ENCODE results near the gene MEIKIN. TPM values are rescaled to one million over a fixed set of nuclear protein-coding genes. Genes with fewer than 3 reads are reported as not detected.
A peak's percentile ranks its signal among the peaks of the same experiment; 100 is the strongest.

Gene MEIKIN
- total and polyA plus RNA-seq, 3 experiments from 2014 or later = 0.53 to 0.69 TPM; not detected in 1

- POLR2A ChIA-PET = no interaction called here
- peaks cover 10 to 14% (median 12%) of the 10 kb centered on the region in 3 donors for H3K36me3 Mint-ChIP-seq
- H3K27me3 ChIP-seq (ENCODE audit: insufficient read depth, low read length, poor library complexity, severe bottlenecking) = no peaks in the 10 kb centered on the region
- no peak for DNase-seq
- H3K4me1 Mint-ChIP-seq = peaks cover 25 to 37% (median 30%) of the 10 kb centered on the region in 3 donors
- H3K4me3 Mint-ChIP-seq = no peak overlapping the region
- CTCF ChIA-PET = no interaction called here
- H3K4me3 ChIP-seq (ENCODE audit: low read length) = no peak overlapping the region
- H3K4me1 ChIP-seq (ENCODE audit: insufficient read depth, low read length) = peaks cover 26% of the 10 kb centered on the region
- H3K27me3 Mint-ChIP-seq = no peaks in the 10 kb centered on the region
- H3K27ac Mint-ChIP-seq = no peak overlapping the region
- peaks cover 3% of the 10 kb centered on the region for H3K9me3 ChIP-seq (ENCODE audit: low read length)
- peaks cover 0 to 6% (median 4%) of the 10 kb centered on the region in 5 donors for H3K9me3 Mint-ChIP-seq
- H3K36me3 ChIP-seq (ENCODE audit: insufficient read depth, low read length) = no peaks in the 10 kb centered on the region
- H3K27ac ChIP-seq (ENCODE audit: low read depth, low read length) = no peak overlapping the region
Measured at GRCh38 chr5:131759704-131760103, 185.8 kb downstream of the MEIKIN start.

GRCh38 chr5:131758520-131758900, 187.0 kb downstream of the MEIKIN start:
- POLR2A ChIA-PET = no interaction called here
- Mint-ChIP-seq H3K4me1 (peaks cover 29 to 40% (median 35%) of the 10 kb centered on the region in 3 donors), H3K36me3 (peaks cover 5 to 8% (median 5%) of the 10 kb centered on the region in 3 donors), H3K27me3 (no peaks in the 10 kb centered on the region), H3K9me3 (peaks cover 0 to 4% (median 2%) of the 10 kb centered on the region in 5 donors), H3K4me3 (peak overlapping the region in 1 of 7 donors; percentile 1), H3K27ac (peak overlapping the region in 3 of 8 donors; percentile 4 to 42 (median 25))
- no peaks in the 10 kb centered on the region for H3K9me3 ChIP-seq (ENCODE audit: low read length)
- CTCF ChIA-PET = no interaction called here
- H3K27me3 ChIP-seq (ENCODE audit: insufficient read depth, low read length, poor library complexity, severe bottlenecking) = no peaks in the 10 kb centered on the region
- no peak overlapping the region for H3K4me3 ChIP-seq (ENCODE audit: low read length)
- H3K27ac ChIP-seq (ENCODE audit: low read depth, low read length) = no peak overlapping the region
- no peaks in the 10 kb centered on the region for H3K36me3 ChIP-seq (ENCODE audit: insufficient read depth, low read length)
- peaks cover 27% of the 10 kb centered on the region for H3K4me1 ChIP-seq (ENCODE audit: insufficient read depth, low read length)
- no peak for DNase-seq

GRCh38 chr5:131757830-131758519, 187.5 kb downstream of the MEIKIN start:
- POLR2A ChIA-PET = no interaction called here
- H3K27me3 ChIP-seq (ENCODE audit: insufficient read depth, low read length, poor library complexity, severe bottlenecking) = no peaks in the 10 kb centered on the region

More at GRCh38 chr5:131757830-131758519, 187.5 kb downstream of the MEIKIN start:
- Mint-ChIP-seq H3K36me3 (peaks cover 5 to 10% (median 8%) of the 10 kb centered on the region in 3 donors), H3K27ac (peak overlapping the region in 1 of 8 donors; percentile 25), H3K4me3 (no peak overlapping the region), H3K27me3 (no peaks in the 10 kb centered on the region), H3K4me1 (peaks cover 33 to 39% (median 39%) of the 10 kb centered on the region in 3 donors), H3K9me3 (peaks cover 0 to 4% (median 0%) of the 10 kb centered on the region in 5 donors)
- no peak for DNase-seq
- Histone ChIP-seq H3K4me3 (ENCODE audit: low read length) (no peak overlapping the region), H3K36me3 (ENCODE audit: insufficient read depth, low read length) (no peaks in the 10 kb centered on the region), H3K27ac (ENCODE audit: low read depth, low read length) (no peak overlapping the region), H3K9me3 (ENCODE audit: low read length) (no peaks in the 10 kb centered on the region), H3K4me1 (ENCODE audit: insufficient read depth, low read length) (peaks cover 27% of the 10 kb centered on the region)
- CTCF ChIA-PET = no interaction called here

Other genes starting within 250 kb of the MEIKIN start
- 10 to 100 TPM; 15.9 to 16.0 TPM for gene FNIP1, start 148.6 kb downstream of the MEIKIN start, total RNA-seq
- gene FNIP1, start 148.6 kb downstream of the MEIKIN start, polyA plus RNA-seq = 8.8 TPM
- gene ACSL6, start 66.0 kb upstream of the MEIKIN start, total RNA-seq = 10 to 100 TPM; 21.8 to 22.7 TPM
- gene ACSL6, start 66.0 kb upstream of the MEIKIN start, polyA plus RNA-seq = 20.7 TPM
- gene IL3, start 115.0 kb upstream of the MEIKIN start, total RNA-seq = 10 to 100 TPM; 69.7 to 71.9 TPM
- not detected for gene IL3, start 115.0 kb upstream of the MEIKIN start, polyA plus RNA-seq
- 100 to 1,000 TPM; 393 to 409 TPM for gene CSF2, start 128.1 kb upstream of the MEIKIN start, total RNA-seq
- not detected for gene CSF2, start 128.1 kb upstream of the MEIKIN start, polyA plus RNA-seq